Non-pigmented ciliary epithelial cell (primary cell): ENCODE measurements around the gene ARHGAP21.

ENCODE experiments used
- DNase-seq: peaks from one replicate; pipeline ENCODE4 v3.0.0-alpha.2; 2010; ENCODE audit warnings: low read depth

ARHGAP21 gene

DNA sequence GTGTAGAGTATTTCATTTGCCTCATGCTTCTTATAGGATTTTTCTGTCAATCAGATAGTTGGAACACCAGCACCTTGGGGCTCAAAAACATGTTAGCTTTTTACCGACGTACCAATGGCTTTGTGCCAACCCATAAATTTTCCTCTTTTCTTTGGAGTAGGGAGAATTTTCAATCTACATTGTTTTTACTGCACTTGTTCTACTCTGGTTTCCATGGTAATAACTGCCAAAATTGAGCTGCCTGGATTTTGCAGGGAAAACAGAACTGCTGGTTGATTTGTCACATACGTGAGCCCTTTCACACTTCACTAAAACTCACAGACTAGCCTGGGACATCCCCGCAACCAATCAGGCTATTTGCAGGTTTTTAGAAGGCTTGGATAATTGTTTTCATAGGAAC, 189.7 kb downstream of the ARHGAP21 start:
- DNase-seq: no peak
